ENCODE data around the gene TBC1D10B. TPM values are rescaled to one million over a fixed set of nuclear protein-coding genes. Genes with fewer than 3 reads are reported as not detected.

The TBC1D10B gene
- total RNA-seq, 1 donor = 31.5 TPM

DNA sequence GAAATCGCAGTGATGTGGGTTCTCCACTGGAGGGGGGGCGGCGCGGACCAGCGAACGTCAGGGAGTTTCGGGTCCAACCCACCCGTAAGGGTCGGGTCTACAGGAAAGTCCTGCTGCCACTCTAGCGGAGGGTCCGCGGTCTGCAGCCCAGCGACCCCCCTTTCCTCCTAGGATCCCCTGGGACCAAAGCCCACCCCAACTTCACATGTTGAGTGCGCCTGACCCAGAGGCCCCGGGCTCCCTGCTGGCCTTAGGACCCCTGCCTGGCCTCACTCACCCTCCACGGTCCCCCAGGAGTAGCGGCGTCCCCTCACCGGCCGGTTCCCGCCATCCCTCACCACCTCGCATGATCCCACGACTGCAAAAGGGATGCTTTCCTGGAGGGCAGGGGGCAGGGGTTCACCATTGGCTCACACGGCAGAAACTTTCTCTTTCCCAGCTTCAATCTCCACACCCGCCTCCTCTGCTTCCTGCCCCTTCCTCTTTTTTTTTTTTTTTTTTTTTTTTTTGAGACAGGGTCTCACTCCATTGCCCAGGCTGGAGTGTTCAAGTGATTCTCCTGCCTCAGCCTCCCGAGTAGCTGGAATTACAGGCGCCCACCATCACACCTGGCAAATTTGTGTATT lies 9.0 kb upstream of the TBC1D10B start:
- H3K4me3 ChIP-seq (ENCODE audit: insufficient read depth, low read length) = peak overlapping the region; percentile 88
- H3K27ac ChIP-seq (ENCODE audit: low read depth, low read length) = no peak overlapping the region
- peaks cover 8% of the 10 kb centered on the region for H4K20me1 ChIP-seq (ENCODE audit: insufficient read depth, low read length)
- H3K4me1 ChIP-seq (ENCODE audit: insufficient read depth, low read length) = peaks cover 14% of the 10 kb centered on the region
- peak overlapping the region; percentile 95 for H3K4me2 ChIP-seq (ENCODE audit: insufficient read depth, low read length)
- peaks cover 4% of the 10 kb centered on the region for H3K79me2 ChIP-seq (ENCODE audit: insufficient read depth, low read length)
- no peaks in the 10 kb centered on the region for H3K27me3 ChIP-seq (ENCODE audit: insufficient read depth, low read length)
- H3K9me3 ChIP-seq (ENCODE audit: low read depth, low read length) = no peaks in the 10 kb centered on the region
- no peaks in the 10 kb centered on the region for H3K36me3 ChIP-seq (ENCODE audit: insufficient read depth, low read length)
- TF ChIP-seq, protein P1, sequence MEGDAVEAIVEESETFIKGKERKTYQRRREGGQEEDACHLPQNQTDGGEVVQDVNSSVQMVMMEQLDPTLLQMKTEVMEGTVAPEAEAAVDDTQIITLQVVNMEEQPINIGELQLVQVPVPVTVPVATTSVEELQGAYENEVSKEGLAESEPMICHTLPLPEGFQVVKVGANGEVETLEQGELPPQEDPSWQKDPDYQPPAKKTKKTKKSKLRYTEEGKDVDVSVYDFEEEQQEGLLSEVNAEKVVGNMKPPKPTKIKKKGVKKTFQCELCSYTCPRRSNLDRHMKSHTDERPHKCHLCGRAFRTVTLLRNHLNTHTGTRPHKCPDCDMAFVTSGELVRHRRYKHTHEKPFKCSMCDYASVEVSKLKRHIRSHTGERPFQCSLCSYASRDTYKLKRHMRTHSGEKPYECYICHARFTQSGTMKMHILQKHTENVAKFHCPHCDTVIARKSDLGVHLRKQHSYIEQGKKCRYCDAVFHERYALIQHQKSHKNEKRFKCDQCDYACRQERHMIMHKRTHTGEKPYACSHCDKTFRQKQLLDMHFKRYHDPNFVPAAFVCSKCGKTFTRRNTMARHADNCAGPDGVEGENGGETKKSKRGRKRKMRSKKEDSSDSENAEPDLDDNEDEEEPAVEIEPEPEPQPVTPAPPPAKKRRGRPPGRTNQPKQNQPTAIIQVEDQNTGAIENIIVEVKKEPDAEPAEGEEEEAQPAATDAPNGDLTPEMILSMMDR (IDR thresholded peaks at IDR 0.05; ENCODE audit: extremely low read depth, low read depth, low read length) = no peak
- H2AFZ ChIP-seq (ENCODE audit: low read length) = peak overlapping the region; percentile 50
- DNase-seq (ENCODE audit: insufficient read length, low spot score, missing footprints) = peak; percentile 19

DNA sequence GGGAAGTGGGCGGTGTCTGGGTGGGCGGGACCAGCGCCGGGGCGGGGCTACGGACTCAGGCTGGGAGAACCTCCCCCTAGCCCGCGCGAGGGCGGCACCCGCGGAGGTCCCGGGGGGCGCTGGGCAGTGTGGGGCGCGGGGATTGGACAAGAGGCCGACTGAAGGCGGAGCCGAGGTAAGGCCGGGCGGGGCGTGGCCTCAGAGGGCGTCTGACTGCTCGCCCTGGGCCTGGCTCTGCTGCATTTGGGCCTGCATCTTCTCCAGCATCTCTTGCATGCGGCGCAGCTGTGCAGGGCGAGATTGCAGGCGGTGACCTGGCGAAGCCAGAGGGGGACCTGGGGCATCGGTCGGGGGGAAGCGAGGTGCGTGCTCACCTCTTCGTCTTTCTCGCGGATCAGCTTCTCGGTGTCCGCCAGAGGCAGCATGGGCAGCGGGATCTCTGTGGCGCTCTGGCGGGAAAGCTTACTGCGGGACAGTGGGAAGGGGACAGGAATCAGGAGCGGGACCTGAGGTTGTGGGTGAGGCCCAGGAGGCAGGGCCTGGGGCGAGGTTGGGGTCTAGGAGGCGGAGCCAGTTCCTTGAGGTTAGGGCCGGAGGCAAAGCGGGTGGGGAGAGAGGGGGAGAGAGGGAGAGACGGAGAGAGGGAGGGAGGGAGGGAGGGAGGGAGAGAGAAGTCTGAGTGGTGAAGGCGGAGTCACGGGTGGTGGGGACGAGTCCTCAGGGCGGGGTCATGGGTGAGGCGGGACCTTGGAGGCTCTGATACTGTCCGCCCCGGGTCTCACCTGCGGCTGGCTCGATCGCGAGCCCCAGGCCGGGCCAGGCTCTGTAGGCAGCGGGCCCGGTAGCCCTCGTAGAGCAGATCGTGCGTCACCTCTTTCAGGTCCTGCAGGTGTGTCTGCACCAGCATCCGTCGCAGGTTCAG lies 8.2 kb upstream of the TBC1D10B start:
- H3K4me3 ChIP-seq (ENCODE audit: insufficient read depth, low read length) = peak overlapping the region; percentile 88
- peaks cover 8% of the 10 kb centered on the region for H4K20me1 ChIP-seq (ENCODE audit: insufficient read depth, low read length)
- TF ChIP-seq, protein P1 (IDR thresholded peaks at IDR 0.05; ENCODE audit: extremely low read depth, low read depth, low read length) = peak; percentile 30
- peaks cover 14% of the 10 kb centered on the region for H3K4me1 ChIP-seq (ENCODE audit: insufficient read depth, low read length)
- H2AFZ ChIP-seq (ENCODE audit: low read length) = peak overlapping the region; percentile 93
- peaks cover 4% of the 10 kb centered on the region for H3K79me2 ChIP-seq (ENCODE audit: insufficient read depth, low read length)
- H3K27ac ChIP-seq (ENCODE audit: low read depth, low read length) = peak overlapping the region; percentile 91
- peak overlapping the region; percentile 95 for H3K4me2 ChIP-seq (ENCODE audit: insufficient read depth, low read length)
- H3K9me3 ChIP-seq (ENCODE audit: low read depth, low read length) = no peaks in the 10 kb centered on the region
- DNase-seq (ENCODE audit: insufficient read length, low spot score, missing footprints) = peak; percentile 100
- no peaks in the 10 kb centered on the region for H3K27me3 ChIP-seq (ENCODE audit: insufficient read depth, low read length)
- H3K36me3 ChIP-seq (ENCODE audit: insufficient read depth, low read length) = no peaks in the 10 kb centered on the region

DNA sequence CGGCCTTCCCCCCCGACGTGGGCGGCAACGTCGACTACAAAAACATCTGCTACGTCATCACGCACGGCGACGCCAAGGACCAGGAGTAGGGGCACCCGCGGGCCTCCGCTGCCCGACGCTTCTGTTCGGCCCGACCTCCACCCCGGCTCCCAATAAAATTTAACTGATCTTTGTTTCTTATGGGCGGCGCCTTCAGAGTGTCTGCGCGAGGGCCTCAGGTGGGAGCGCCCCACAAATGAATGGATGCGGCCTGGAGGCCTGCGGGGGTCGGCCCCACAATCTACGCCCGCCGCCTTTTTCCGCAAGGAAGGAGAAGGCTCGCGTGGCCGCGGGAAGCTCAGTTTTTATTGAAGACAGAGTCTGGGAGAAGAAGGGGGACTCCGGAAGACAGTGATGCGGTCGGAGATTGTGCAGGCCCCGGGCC lies 7.5 kb upstream of the TBC1D10B start:
- Histone ChIP-seq H3K4me2 (ENCODE audit: insufficient read depth, low read length) (peak overlapping the region; percentile 95), H3K4me1 (ENCODE audit: insufficient read depth, low read length) (peaks cover 14% of the 10 kb centered on the region), H3K27ac (ENCODE audit: low read depth, low read length) (peak overlapping the region; percentile 91), H3K27me3 (ENCODE audit: insufficient read depth, low read length) (no peaks in the 10 kb centered on the region), H3K4me3 (ENCODE audit: insufficient read depth, low read length) (peak overlapping the region; percentile 88), H3K79me2 (ENCODE audit: insufficient read depth, low read length) (peaks cover 4% of the 10 kb centered on the region), H3K36me3 (ENCODE audit: insufficient read depth, low read length) (no peaks in the 10 kb centered on the region), H4K20me1 (ENCODE audit: insufficient read depth, low read length) (peaks cover 8% of the 10 kb centered on the region), H3K9me3 (ENCODE audit: low read depth, low read length) (no peaks in the 10 kb centered on the region), H2AFZ (ENCODE audit: low read length) (peak overlapping the region; percentile 90)
- TF ChIP-seq, protein P1 (IDR thresholded peaks at IDR 0.05; ENCODE audit: extremely low read depth, low read depth, low read length) = no peak
- DNase-seq (ENCODE audit: insufficient read length, low spot score, missing footprints) = peak; percentile 96
